ENCODE data around the gene NPHP4.
"Not testable (repeated sequence)": the region's sequence is repeated elsewhere in the genome, so short reads cannot be mapped to it uniquely, and the experiment has no call there.

The NPHP4 gene

DNA sequence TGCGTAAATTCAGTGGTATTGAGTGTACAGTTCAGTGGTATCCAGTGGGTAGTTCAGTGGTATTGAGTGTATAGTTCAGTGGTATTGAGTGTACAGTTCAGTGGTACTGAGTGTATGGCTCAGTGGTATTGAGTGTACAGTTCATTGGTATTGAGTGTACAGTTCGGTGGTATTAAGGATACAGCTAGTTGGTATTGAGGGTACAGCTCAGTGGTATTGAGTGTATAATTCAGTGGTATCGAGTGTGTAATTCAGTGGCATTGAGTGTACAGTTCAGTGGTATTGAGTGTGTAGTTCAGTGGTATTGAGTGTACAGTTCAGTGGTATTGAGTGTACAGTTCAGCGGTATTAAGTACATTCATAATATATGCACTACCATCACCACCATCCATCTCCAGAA lies 30.0 kb upstream of the NPHP4 start:
- no peak for DNase-seq

DNA sequence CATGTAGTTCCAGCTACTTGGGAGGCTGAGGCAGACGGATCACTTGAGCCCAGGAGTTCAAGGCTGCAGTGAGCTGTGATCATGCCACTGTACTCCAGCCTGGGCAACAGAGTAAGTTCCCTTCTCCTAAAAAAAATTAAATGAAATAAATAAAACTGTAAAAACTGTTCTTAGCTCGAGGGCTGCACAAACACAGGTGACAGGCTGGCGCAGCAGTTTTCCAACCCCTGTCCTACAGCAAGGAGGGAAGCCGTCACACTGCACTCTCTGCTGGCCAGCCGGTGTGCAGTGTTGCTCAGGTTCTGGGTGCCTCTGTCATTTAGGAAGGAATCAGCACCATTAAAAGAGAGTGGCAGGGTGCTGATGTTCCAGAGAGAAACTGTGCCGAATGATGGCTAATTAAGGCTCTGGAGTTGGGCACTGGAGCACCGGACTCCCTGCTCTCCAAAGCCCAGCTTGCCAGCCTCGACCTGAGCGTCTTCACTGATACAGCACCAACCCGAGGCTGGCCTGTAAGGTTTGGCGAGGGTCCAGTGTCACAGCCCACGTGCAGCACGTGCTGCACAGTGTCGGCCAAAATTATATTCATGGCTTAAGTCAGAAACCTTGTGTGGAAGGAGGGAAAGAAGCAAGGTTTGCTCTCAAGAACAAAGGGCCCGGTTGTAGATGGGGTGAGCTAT lies 27.1 kb upstream of the NPHP4 start:
- no peak for DNase-seq

DNA sequence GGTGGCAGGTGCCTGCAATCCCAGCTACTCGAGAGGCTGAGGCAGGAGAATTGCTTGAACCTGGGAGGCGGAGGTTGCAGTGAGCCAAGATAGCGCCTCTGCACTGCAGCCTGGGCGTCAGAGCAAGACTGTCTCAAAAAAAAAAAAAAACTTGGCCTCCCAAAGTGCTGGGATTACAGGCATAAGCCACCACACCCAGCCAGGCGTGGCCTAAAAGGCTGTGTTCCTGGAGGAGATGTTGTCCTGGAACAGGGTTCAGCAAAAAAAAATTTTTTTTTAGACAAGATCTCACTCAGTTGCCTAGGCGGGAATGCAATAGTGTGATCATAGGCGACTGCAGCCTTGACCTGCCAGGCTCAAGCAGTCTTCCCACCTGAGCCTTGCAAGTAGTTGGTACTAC lies 25.4 kb upstream of the NPHP4 start:
- DNase-seq, result not testable (repeated sequence)

DNA sequence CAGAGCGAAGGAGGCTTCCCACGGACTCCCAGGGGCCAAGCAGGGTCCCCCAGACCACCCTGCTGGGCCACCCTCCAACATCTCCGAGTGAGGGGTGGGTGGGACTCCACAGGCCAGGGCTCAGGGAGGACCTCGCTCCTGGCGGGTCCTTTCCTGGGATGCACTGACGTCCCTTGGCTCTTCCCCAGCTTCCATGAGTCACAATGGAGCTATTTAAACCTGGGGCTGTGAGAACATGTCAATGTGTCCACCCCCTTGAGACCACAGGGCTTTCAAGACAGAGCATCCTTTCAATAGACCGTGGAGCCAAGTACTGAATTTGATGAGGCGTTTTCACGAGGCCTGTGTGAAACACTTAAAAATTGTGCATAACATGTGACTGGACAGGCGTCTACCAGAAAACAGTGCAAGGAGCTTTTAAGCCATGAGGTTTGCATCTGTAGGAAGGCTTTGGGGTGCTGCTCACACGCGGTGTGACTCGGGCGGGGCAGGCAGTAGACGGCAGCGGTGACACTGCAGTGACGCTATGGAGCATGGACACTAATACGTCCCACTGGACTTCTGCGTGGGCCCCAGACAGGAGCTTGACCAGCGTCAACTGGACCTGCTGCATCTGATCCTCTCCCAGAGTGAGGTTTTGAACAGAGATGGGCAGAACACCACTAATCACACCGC lies 24.1 kb upstream of the NPHP4 start:
- DNase-seq, result no peak

- no peak for DNase-seq
Measured at GRCh38 chr1:6014130-6014999, 22.1 kb upstream of the NPHP4 start.

DNA sequence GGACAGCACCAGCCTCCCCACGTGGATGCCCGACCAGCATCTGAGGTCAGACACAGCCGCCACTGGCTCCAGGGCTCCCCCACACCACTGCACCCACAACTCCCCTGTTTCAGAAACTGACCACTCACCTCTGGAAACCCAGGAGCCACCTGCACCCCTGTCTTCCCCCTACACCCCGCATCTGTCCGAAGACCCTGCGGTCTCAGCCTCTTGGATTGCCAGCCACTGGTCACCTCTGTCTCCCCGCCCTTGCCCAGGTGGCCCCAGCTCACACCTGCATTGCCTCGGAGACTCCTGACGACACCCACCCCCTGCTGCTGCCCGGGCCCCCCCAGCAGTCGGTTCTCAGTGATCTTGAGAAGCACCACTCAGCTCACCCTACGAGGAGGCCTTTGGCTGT lies 21.3 kb upstream of the NPHP4 start:
- no peak for DNase-seq

DNA sequence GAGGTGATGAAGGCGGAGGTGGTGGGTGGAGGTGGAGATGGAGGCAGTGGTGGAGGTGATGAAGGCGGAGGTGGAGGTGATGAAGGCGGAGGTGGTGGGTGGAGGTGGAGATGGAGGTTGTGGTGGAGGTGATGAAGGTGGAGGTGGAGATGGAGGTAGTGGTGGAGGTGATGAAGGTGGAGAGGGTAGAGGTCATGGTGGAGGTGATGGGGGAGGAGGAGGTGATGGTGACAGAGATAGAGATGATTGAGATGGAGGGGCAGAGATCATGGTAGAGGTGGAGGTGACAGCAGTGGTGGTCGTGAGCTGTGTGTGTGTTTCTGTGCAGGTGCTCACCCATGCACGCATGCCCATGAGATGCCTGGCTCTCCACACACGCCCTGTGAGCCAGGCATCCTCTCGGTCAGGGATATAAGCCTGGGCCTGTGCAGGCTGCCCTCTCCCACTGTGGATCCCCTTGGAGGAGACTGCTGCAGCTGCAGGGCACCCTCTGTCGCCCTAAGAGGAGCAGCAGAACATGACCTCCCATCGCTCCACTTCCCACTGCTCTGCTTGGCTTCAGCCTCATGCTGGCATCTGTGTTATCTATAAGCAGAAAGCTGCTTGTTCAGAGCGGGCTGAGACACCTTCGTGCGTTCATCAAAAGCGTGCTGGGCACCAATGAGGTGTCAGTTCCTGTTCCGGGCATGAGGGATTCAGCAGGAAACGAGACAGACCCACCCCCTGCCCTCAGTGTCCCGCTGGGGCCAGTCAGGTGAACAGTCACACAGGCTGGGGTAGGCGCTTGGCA lies 20.5 kb upstream of the NPHP4 start:
- DNase-seq, result no peak

DNA sequence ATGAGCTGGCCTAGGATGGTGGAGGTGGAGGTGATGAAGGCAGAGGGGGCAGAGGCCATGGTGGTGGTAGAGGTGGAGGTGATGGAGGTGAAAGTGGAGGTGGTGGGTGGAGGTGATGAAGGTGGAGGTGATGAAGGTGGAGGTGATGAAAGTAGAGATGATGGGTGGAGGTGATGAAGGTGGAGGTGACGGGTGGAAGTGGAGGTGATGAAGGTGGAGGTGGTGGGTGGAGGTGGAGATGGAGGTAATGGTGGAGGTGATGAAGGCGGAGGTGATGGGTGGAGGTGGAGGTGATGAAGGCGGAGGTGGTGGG lies 19.7 kb upstream of the NPHP4 start:
- no peak for DNase-seq

DNA sequence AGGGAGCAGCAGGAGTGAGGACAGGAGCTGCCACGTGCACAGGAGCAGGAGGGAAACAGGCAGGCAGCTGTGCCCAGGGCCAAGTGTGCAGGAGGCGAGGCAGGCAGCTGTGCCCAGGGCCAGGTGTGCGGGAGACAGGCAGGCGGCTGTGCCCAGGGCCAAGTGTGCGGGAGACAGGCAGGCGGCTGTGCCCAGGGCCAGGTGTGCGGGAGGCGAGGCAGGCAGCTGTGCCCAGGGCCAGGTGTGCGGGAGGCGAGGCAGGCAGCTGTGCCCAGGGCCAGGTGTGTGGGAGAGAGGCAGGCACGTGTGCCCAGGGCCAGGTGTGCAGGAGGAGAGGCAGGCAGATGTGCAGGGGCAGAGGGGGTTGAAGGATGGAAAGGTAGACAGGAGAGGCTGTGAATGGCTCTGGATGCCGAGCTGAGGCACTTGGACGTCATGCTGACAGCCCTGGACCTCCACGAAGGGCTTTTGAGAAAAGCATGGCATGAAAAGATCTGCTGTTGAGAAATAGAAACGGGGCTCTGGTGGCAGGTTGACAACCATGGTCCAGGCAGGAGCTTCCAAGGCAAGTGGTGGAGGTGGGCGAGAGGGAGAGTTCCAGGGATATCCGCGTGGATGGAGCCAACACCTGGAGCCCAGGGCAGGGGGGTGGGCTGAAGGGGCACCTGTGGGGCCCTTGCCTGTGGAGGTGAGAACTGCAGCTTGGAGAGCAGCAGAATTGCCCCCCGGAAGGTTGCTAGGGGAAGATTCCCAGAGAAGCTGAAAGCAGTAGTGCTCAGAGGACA lies 19.1 kb upstream of the NPHP4 start:
- no peak for DNase-seq

- no peak for DNase-seq
Measured at GRCh38 chr1:6010554-6010953, 18.3 kb upstream of the NPHP4 start.

DNA sequence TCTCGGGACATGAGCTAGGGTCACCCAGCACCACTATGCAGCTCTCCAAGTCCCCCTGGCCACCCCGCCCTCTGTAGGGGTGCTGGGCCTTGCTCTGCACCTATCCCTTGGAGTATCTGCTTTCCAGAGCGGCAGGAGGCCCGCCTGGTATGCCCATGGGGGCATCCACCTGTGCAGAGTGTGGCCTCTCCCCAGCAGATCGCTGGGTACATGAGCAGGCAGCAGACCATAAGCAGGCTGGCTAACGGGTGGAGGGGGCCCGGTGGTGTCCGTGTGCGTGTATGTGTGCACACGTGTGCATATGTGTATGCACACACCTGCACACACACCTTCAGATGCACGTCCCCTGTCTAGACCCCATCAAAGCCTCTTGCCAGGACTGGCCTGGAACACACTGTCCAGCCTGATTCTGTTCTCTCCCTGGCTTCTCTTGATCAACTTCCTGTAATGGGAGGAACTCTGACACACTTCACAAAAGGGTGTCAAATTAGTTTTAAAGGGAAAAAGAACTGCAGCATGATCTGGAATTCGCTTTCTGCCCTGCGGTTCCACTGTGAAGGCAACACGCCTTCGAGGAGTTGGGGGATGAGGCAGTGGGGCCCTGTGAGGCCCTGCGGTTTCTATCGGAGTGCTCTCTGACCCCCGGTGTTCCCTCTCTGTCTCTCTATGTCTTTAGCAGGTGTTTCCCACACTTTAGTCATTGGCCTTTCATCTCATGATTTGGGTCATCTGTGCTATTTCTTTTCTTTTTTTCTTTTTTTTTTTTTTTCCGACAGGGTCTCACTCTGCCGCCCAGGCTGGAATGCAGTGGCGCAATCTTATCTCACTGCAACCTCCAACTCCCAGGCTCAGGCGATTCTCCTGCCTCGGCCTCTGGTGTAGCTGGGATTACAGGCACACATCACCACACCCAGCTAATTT lies 17.2 kb upstream of the NPHP4 start:
- DNase-seq, result no peak

- no peak for DNase-seq
Measured at GRCh38 chr1:6008696-6009095, 16.5 kb upstream of the NPHP4 start.

- no peak for DNase-seq
Measured at GRCh38 chr1:6008084-6008415, 15.8 kb upstream of the NPHP4 start.

GRCh38 chr1:6007318-6008083 lies 15.3 kb upstream of the NPHP4 start:
- DNase-seq, result no peak

DNA sequence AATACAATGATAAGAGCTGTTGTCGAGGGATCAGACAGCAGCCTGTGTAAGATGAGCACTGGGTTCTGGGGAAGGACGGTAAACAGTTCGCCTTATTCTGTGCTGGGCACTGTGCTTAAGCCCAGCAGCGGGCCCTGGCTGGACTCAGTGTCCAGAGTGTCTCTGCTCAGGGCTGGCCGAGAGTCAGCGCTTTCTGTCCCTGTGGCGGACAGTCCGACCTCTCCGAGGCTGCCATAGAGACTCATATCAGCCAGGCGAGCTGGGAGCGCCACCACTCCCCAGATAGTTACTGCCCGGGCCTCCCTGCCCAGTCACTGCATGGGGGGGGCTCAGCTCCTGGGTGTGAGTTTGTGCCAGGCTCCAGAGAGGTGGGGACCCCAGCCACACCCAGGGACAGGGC lies 14.7 kb upstream of the NPHP4 start:
- DNase-seq, result no peak

DNA sequence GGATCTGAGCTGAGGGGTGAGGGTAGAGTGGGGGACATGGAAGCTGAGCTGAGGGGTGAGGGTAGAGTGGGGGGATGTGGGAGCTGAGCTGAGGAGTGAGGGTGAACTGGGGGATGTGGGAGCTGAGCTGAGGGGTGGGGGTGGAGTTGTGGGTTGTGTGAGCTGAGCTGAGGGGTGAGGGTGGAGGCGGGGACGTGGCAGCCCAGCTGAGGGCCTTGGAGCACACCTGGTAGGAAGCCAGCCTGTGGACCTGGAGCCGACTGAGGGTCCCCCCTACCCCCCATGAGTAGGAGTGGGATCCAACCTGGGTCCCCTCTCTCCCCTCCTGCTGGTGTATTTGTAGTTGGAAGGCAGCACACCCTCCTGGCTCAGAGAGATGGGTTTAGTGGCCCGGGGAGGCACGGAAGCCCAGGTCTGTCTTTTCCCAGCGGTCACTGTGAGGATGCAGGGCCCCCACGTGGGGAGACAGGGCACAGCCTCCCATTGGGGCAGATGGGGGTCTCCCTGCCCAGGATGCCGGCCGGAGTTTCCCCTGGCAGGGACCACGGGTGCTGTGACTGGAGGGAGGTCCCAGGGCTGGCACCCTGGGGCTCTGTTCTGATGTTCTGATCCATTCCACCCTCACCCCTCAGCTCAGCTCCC lies 13.2 kb upstream of the NPHP4 start:
- DNase-seq, result no peak

GRCh38 chr1:6004412-6005123 lies 12.3 kb upstream of the NPHP4 start:
- no peak for DNase-seq

DNA sequence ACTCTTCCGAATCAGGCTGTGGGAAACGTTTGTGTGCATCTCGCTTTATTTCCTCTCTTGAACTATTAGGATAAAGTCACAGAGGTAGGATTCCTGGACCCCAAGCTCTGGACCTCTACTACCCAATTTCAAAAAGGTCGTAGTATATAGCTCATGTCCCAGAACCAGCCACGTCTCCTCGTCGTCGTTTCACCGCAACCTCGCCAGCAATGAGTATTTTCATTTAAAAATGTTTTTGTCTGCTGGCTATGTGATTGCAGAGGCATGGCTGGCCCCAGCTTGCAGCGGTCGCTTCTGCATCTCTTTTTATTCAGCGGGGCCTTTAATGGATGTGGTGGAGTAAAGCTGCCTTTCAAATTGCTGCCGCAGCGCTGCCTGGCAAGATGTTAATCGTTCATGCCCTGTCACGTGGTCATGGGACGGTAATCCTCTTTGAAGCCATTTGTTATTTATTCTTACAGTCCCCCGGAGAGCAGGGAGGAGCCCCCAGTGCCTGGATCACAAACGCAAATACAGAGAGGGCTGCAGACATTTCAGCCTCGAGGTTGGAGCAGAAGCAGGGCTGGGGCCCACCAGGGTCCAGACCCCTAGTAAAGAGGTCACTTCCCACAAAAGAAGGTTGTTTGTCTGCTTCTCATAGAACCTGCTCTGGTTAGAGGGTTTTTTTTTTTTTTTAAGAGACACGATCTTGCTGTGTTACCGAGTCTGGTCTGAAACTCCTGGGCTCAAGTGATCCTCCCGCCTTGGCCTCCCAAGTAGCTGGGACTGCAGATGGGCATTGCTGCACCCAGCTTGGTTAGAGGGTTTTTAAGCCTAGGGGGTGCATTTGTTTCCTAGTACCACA lies 11.6 kb upstream of the NPHP4 start:
- DNase-seq, result no peak

Measured in NCI-H446 treated with DMSO at 0.1 percent for 48 hours (cell line).